GM18505 (cell line): ENCODE measurements around the gene VMP1.
"Not testable (repeated sequence)": the region's sequence is repeated elsewhere in the genome, so short reads cannot be mapped to it uniquely, and the experiment has no call there.

ENCODE experiments used
- ATAC-seq: cut with Tn5 transposase; IDR thresholded peaks from one replicate; pipeline ENCODE4 v1.9.1; 2021; ENCODE audit not compliant: unreplicated experiment
- POLR2A ChIP-seq: IDR thresholded peaks from 4 replicates; pipeline ENCODE4 v1.6.1; 2011; ENCODE audit warnings: borderline replicate concordance; ENCODE audit not compliant: insufficient read depth, insufficient read length; ENCODE audit errors: extremely low read depth

Gene VMP1

GRCh38 chr17:59807892-59808509 lies 100.5 kb downstream of the VMP1 start:
- no peak for ATAC-seq
- no peak for TF ChIP-seq POLR2A

- no peak for TF ChIP-seq POLR2A
- ATAC-seq: no peak
Measured at GRCh38 chr17:59810894-59811153, 103.4 kb downstream of the VMP1 start.

GRCh38 chr17:59811209-59811608 lies 103.8 kb downstream of the VMP1 start:
- no peak for TF ChIP-seq POLR2A
- no peak for ATAC-seq

- TF ChIP-seq POLR2A: no peak
- ATAC-seq: no peak
Measured at GRCh38 chr17:59812139-59812538, 104.7 kb downstream of the VMP1 start.

GRCh38 chr17:59814276-59814675 lies 106.8 kb downstream of the VMP1 start:
- TF ChIP-seq POLR2A: no peak
- ATAC-seq: no peak

- no peak for TF ChIP-seq POLR2A
- ATAC-seq: no peak
Measured at GRCh38 chr17:59814685-59815084, 107.2 kb downstream of the VMP1 start.

GRCh38 chr17:59815965-59816364 lies 108.5 kb downstream of the VMP1 start:
- no peak for TF ChIP-seq POLR2A
- ATAC-seq: no peak

GRCh38 chr17:59825533-59826322 lies 118.3 kb downstream of the VMP1 start:
- ATAC-seq: no peak
- TF ChIP-seq POLR2A: no peak

- ATAC-seq: no peak
- no peak for TF ChIP-seq POLR2A
Measured at GRCh38 chr17:59826706-59827453, 119.4 kb downstream of the VMP1 start.

GRCh38 chr17:59827721-59828477 lies 120.4 kb downstream of the VMP1 start:
- ATAC-seq: no peak

GRCh38 chr17:59828478-59828760 lies 121.0 kb downstream of the VMP1 start:
- ATAC-seq: no peak
- TF ChIP-seq POLR2A: no peak

More at GRCh38 chr17:59827721-59828477, 120.4 kb downstream of the VMP1 start:
- no peak for TF ChIP-seq POLR2A

- not testable (repeated sequence) for ATAC-seq
Measured at GRCh38 chr17:59828819-59829216, 121.4 kb downstream of the VMP1 start.

- no peak for TF ChIP-seq POLR2A
- peak; percentile 67 for ATAC-seq
Measured at GRCh38 chr17:59829217-59830006, 122.0 kb downstream of the VMP1 start.
